ENCODE results near the gene DXO.

DNA sequence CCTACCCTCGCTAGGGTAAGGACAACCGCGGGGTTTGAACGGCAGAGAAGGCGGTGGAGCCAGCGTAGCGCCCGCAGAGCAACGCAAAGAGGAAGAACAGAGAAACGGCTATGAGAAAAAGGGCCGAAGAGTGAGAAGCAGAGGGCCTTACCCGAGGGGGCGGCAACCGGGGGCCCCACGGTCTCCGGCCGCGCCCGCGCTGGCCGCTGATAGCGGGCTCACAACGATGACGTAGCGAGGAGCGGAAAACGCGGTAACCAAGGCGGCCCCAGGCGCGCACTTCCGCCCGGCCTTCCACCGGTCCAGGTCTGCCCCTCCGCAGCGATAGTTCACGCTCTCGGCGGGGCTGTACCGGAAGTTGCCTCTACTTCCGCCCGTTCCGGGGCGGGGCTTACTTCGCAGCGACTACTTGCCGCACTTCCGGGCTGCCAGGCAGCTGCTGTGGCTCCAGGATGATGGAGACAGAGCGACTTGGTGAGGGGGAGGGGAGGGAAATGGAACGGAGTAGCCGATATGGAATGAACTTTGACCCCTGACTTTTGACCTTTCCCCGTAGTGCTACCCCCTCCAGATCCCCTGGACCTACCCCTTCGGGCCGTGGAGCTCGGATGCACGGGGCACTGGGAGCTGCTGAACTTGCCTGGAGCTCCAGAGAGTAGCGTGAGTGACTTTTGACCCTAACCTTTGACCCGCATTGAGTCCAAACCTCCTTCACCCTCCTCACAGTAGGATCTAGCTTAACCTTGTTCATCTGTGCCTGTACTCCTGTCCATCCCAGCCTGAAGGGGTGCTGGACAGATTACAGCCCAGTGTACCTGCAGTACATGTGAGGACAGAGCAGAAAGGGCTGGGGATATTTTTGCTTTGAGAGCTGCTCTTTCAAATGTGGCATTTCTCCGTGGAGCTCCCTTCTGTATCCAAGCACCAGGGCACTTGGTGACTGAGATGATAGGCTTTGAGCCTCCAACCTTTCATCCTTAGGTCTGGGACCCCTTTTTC, 12.9 kb downstream of the DXO start, which contains the start of the genes NELFE and SKIC2:
- TF ChIP-seq POLR2AphosphoS5 (IDR thresholded peaks at IDR 0.05; ENCODE audit: low read depth, low read length) (peak; percentile 88), SIN3A (IDR thresholded peaks at IDR 0.05; ENCODE audit: borderline replicate concordance, insufficient read depth, low read length) (peak; percentile 97; the same call in 1 of the 2 replicates)

All from PFSK-1 (cell line).